Measurements from ENCODE around the gene PLA2R1. TPM values are rescaled to one million over a fixed set of nuclear protein-coding genes. Genes with fewer than 3 reads are reported as not detected.
"Not testable (repeated sequence)": the region's sequence is repeated elsewhere in the genome, so short reads cannot be mapped to it uniquely, and the experiment has no call there.

PLA2R1 gene
- total RNA-seq, 1 experiment from 2014 or later = 1.1 TPM

DNA sequence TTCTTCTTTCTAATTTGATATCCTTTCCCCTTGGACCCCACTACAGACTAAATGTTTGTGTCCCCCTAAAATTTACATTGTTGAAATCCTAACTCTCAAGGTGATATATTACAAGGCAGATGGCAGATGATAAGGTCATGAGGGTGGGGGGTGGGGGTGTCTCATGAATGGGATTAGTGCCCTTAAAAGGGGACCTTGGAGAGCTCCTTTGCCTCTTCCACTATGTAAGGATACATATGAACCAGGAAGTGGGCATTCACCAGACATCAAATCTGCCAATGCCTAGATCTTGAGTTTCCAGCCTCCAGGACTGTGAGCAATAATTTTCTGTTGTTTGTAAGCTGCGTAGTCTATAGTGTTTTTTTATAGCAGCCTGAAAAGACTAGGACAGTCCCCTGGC is 89.1 kb downstream of the PLA2R1 start (continued):
- TF ChIP-seq, protein P1, sequence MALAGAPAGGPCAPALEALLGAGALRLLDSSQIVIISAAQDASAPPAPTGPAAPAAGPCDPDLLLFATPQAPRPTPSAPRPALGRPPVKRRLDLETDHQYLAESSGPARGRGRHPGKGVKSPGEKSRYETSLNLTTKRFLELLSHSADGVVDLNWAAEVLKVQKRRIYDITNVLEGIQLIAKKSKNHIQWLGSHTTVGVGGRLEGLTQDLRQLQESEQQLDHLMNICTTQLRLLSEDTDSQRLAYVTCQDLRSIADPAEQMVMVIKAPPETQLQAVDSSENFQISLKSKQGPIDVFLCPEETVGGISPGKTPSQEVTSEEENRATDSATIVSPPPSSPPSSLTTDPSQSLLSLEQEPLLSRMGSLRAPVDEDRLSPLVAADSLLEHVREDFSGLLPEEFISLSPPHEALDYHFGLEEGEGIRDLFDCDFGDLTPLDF (CRISPR knock-in tag; IDR thresholded peaks at IDR 0.05) = no peak

DNA sequence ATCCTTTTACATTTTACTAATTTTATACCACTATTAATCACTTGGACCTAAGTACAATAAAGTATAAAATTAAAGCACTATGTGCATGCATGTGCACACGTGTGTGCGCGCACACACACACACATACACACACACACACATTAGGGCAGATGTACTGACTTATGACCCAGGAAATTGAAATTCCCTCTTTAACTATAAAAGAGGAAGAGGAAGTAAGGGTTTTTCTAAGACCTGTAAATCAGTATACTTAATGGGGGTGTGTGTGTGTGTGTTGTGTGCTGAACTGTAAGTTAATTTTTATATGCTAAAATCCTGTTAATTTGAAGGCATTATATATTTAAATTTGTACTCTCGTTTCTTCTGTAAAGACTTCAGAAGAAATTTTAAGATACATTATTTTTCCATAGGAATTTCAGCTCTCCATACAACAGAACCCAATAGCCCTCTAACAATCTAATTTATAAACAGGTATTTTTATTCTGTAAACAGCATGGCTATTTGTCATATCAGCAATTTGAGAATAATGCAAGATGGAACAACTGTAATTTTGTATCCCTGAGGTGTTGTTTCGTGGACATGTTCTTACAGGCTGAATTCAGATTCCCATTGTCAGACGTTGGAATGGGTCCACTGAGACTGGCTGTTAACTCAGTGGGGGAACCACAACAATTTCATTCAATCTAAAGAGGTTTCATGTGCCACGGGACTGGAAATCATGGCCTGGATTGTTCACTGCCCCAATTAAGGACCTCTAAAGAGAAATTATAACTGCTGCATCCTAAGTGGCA is 90.9 kb downstream of the PLA2R1 start:
- ATAC-seq (no peak), DNase-seq (ENCODE audit: low spot score) (no peak)
- no peaks in the 10 kb centered on the region for H3K4me1 Mint-ChIP-seq
- H3K27me3 Mint-ChIP-seq (ENCODE audit: low read depth) = no peaks in the 10 kb centered on the region; the same call in 1 of the 2 replicates
- no peak overlapping the region for H3K4me3 Mint-ChIP-seq
- ChIA-PET CTCF (no interaction called here), POLR2A (no interaction called here)
- H3K27ac Mint-ChIP-seq = no peak overlapping the region
- H3K9me3 Mint-ChIP-seq = no peaks in the 10 kb centered on the region
- no peaks in the 10 kb centered on the region for H3K36me3 Mint-ChIP-seq
- TF ChIP-seq MAX (CRISPR knock-in tag; IDR thresholded peaks at IDR 0.05) (no peak), GTF2I (CRISPR knock-in tag; conservative IDR thresholded peaks at IDR 0.05) (no peak), CDX4 (CRISPR knock-in tag; IDR thresholded peaks at IDR 0.05; ENCODE audit: borderline replicate concordance) (no peak), GRHL2 (CRISPR knock-in tag; IDR thresholded peaks at IDR 0.05; ENCODE audit: insufficient replicate concordance, severe bottlenecking) (no peak), NFE2L1 (CRISPR knock-in tag; IDR thresholded peaks at IDR 0.05) (no peak), ATF1 (CRISPR knock-in tag; IDR thresholded peaks at IDR 0.05) (no peak), ZNF232 (CRISPR knock-in tag; IDR thresholded peaks at IDR 0.05) (no peak), MYBL2 (CRISPR knock-in tag; IDR thresholded peaks at IDR 0.05) (no peak), ZBTB21 (CRISPR knock-in tag; IDR thresholded peaks at IDR 0.05; ENCODE audit: borderline replicate concordance) (no peak), SOX15 (CRISPR knock-in tag; IDR thresholded peaks at IDR 0.05) (no peak), ZMAT4 (CRISPR knock-in tag; IDR thresholded peaks at IDR 0.05) (no peak), ZNF396 (CRISPR knock-in tag; IDR thresholded peaks at IDR 0.05; ENCODE audit: borderline replicate concordance) (no peak), NFYB (CRISPR knock-in tag; conservative IDR thresholded peaks at IDR 0.05; ENCODE audit: low read depth) (no peak), HMGA2 (CRISPR knock-in tag; IDR thresholded peaks at IDR 0.05) (no peak)
- TF ChIP-seq, protein P2, sequence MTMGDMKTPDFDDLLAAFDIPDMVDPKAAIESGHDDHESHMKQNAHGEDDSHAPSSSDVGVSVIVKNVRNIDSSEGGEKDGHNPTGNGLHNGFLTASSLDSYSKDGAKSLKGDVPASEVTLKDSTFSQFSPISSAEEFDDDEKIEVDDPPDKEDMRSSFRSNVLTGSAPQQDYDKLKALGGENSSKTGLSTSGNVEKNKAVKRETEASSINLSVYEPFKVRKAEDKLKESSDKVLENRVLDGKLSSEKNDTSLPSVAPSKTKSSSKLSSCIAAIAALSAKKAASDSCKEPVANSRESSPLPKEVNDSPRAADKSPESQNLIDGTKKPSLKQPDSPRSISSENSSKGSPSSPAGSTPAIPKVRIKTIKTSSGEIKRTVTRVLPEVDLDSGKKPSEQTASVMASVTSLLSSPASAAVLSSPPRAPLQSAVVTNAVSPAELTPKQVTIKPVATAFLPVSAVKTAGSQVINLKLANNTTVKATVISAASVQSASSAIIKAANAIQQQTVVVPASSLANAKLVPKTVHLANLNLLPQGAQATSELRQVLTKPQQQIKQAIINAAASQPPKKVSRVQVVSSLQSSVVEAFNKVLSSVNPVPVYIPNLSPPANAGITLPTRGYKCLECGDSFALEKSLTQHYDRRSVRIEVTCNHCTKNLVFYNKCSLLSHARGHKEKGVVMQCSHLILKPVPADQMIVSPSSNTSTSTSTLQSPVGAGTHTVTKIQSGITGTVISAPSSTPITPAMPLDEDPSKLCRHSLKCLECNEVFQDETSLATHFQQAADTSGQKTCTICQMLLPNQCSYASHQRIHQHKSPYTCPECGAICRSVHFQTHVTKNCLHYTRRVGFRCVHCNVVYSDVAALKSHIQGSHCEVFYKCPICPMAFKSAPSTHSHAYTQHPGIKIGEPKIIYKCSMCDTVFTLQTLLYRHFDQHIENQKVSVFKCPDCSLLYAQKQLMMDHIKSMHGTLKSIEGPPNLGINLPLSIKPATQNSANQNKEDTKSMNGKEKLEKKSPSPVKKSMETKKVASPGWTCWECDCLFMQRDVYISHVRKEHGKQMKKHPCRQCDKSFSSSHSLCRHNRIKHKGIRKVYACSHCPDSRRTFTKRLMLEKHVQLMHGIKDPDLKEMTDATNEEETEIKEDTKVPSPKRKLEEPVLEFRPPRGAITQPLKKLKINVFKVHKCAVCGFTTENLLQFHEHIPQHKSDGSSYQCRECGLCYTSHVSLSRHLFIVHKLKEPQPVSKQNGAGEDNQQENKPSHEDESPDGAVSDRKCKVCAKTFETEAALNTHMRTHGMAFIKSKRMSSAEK (CRISPR knock-in tag; IDR thresholded peaks at IDR 0.05; ENCODE audit: borderline replicate concordance) = no peak
- TF ChIP-seq, protein P3, sequence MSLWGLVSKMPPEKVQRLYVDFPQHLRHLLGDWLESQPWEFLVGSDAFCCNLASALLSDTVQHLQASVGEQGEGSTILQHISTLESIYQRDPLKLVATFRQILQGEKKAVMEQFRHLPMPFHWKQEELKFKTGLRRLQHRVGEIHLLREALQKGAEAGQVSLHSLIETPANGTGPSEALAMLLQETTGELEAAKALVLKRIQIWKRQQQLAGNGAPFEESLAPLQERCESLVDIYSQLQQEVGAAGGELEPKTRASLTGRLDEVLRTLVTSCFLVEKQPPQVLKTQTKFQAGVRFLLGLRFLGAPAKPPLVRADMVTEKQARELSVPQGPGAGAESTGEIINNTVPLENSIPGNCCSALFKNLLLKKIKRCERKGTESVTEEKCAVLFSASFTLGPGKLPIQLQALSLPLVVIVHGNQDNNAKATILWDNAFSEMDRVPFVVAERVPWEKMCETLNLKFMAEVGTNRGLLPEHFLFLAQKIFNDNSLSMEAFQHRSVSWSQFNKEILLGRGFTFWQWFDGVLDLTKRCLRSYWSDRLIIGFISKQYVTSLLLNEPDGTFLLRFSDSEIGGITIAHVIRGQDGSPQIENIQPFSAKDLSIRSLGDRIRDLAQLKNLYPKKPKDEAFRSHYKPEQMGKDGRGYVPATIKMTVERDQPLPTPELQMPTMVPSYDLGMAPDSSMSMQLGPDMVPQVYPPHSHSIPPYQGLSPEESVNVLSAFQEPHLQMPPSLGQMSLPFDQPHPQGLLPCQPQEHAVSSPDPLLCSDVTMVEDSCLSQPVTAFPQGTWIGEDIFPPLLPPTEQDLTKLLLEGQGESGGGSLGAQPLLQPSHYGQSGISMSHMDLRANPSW (CRISPR knock-in tag; conservative IDR thresholded peaks at IDR 0.05; ENCODE audit: low read depth) = no peak
- TF ChIP-seq, protein P4, sequence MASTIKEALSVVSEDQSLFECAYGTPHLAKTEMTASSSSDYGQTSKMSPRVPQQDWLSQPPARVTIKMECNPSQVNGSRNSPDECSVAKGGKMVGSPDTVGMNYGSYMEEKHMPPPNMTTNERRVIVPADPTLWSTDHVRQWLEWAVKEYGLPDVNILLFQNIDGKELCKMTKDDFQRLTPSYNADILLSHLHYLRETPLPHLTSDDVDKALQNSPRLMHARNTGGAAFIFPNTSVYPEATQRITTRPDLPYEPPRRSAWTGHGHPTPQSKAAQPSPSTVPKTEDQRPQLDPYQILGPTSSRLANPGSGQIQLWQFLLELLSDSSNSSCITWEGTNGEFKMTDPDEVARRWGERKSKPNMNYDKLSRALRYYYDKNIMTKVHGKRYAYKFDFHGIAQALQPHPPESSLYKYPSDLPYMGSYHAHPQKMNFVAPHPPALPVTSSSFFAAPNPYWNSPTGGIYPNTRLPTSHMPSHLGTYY (CRISPR knock-in tag; IDR thresholded peaks at IDR 0.05) = no peak
- TF ChIP-seq, protein P5, sequence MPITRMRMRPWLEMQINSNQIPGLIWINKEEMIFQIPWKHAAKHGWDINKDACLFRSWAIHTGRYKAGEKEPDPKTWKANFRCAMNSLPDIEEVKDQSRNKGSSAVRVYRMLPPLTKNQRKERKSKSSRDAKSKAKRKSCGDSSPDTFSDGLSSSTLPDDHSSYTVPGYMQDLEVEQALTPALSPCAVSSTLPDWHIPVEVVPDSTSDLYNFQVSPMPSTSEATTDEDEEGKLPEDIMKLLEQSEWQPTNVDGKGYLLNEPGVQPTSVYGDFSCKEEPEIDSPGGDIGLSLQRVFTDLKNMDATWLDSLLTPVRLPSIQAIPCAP (CRISPR knock-in tag; IDR thresholded peaks at IDR 0.05) = no peak

DNA sequence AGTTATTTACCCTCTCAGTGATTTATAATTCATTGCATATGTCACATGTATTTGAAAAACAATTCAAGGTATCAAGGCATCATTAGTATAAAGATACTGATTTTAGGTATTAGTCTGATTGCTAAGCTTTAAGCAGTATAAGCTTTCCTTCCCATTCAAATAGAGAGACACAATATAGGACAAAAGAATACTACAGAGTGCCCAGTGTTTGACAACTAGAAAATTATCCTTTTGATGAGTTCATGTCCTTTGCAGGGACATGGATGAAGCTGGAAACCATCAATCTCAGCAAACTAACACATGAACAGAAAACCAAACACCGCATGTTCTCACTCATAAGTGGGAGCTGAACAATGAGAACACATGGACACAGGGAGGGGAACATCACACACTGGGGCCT is 91.9 kb downstream of the PLA2R1 start:
- H3K9me3 Mint-ChIP-seq; H3K4me1 Mint-ChIP-seq; H3K36me3 Mint-ChIP-seq; POLR2A ChIA-PET; ATAC-seq; H3K27me3 Mint-ChIP-seq (ENCODE audit: low read depth); DNase-seq (ENCODE audit: low spot score); H3K27ac Mint-ChIP-seq; H3K4me3 Mint-ChIP-seq; CTCF ChIA-PET: not testable (repeated sequence)

All from WTC11 (cell line).